ENCODE data around the gene ANKRD26. TPM values are rescaled to one million over a fixed set of nuclear protein-coding genes. Genes with fewer than 3 reads are reported as not detected.
"Not testable (repeated sequence)": the region's sequence is repeated elsewhere in the genome, so short reads cannot be mapped to it uniquely, and the experiment has no call there.

ANKRD26 gene
- total and polyA plus RNA-seq, 7 donors = 4.0 to 12.7 (median 8.1) TPM

DNA sequence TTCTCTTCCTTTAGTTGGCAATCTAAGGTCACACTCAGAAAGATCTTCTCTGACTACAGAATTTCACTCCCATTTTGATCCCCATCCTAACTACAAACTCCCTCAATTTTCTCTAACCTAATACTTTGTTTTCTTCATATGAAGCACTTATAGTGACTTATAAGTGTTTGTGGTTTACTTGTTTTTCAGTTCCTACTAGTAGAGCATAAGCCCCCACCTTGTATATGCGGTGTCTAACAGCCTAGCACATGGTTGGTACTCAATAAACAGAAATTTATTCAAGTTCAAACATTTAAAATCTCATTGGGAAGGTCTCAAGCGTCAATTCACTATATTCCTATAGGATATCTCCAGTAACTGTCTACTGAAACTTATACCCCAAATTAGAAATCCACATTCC is 35.2 kb downstream of the ANKRD26 start:
- Histone ChIP-seq H3K27me3 (ENCODE audit: insufficient read depth in 3 of 3, low read length in 2 of 3) (no peaks in the 10 kb centered on the region), H3K27ac (no peak overlapping the region), H3K4me3 (no peak overlapping the region), H3K9me3 (no peaks in the 10 kb centered on the region), H3K4me1 (no peaks in the 10 kb centered on the region), H3K36me3 (ENCODE audit: insufficient read depth in 1 of 2, low read depth in 1 of 2) (peaks cover 0 to 70% of the 10 kb centered on the region in 2 donors)
- 97 to 100% (median 98%) methylated on average over 2 of the region's 2 CpGs for WGBS, 3 donors
- ATAC-seq (no peak), DNase-seq (no peak)
- intact Hi-C loops (cut with DNase I) = no loop called here
- TF ChIP-seq CTCF (IDR thresholded peaks at IDR 0.05) = no peak

GRCh38 chr10:27052656-27053055 is 47.6 kb downstream of the ANKRD26 start:
- TF ChIP-seq CTCF (IDR thresholded peaks at IDR 0.05) = no peak
- Histone ChIP-seq H3K4me3 (no peak overlapping the region), H3K27me3 (ENCODE audit: insufficient read depth in 3 of 3, low read length in 2 of 3) (no peaks in the 10 kb centered on the region), H3K9me3 (no peaks in the 10 kb centered on the region), H3K4me1 (no peaks in the 10 kb centered on the region), H3K27ac (no peak overlapping the region), H3K36me3 (ENCODE audit: insufficient read depth in 1 of 2, low read depth in 1 of 2) (peaks cover 0 to 91% of the 10 kb centered on the region in 2 donors)
- DNase-seq = no peak
- no peak for ATAC-seq
- intact Hi-C loops (cut with DNase I) = no loop called here

DNA sequence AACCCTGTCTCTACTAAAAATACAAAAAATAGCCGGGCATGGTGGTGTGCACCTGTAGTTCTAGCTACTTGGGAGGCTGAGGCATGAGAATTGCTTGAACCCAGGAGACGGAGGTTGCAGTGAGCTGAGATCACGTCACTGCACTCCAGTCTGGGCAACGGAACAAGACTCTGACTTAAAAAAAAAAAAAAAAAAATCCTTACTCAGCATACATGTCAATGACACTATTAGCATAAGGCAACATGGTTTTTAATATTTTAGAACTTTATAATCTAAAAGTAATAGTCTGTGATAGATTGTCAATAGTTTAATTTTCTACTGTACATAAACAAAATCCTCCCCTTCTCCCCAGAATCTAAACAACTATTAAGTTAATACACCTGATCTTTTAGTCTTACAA is 55.0 kb downstream of the ANKRD26 start:
- WGBS, 3 donors = 87 to 91% (median 88%) methylated on average over 4 of the region's 4 CpGs
- ATAC-seq; H3K4me3 ChIP-seq; intact Hi-C loops (cut with DNase I); H3K9me3 ChIP-seq; H3K4me1 ChIP-seq; H3K27ac ChIP-seq; DNase-seq; H3K27me3 ChIP-seq (ENCODE audit: insufficient read depth in 3 of 3, low read length in 2 of 3): not testable (repeated sequence)
- H3K36me3 ChIP-seq (ENCODE audit: insufficient read depth in 1 of 2, low read depth in 1 of 2) = peaks cover 0 to 86% of the 10 kb centered on the region in 2 donors

DNA sequence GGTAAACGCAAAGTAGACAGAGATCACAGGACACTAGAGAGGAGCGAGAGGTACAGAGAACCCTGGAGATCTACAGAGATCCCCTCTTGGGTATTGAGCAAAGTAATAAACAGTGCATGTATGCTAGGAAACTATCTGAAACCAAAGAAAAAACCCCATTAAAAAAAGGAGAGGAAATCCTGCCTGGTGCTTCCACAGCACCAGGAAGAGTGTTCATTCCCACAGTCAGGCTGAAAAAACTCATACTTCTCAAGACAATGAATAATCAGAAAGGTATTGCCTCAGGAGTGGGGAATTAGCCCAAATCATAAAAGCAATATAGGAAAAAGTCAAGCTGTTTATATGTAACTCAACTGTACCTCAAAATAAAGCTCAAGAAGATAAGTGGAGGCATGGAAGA is 59.1 kb downstream of the ANKRD26 start:
- no peaks in the 10 kb centered on the region for H3K27me3 ChIP-seq (ENCODE audit: insufficient read depth in 3 of 3, low read length in 2 of 3)
- ATAC-seq (no peak), DNase-seq (no peak)
- H3K9me3 ChIP-seq = no peaks in the 10 kb centered on the region
- no peak overlapping the region for H3K4me3 ChIP-seq
- intact Hi-C loops (cut with DNase I) = no loop called here
- WGBS, 3 donors = 83 to 92% (median 86%) methylated on average over 2 of the region's 2 CpGs
- H3K4me1 ChIP-seq = no peaks in the 10 kb centered on the region
- TF ChIP-seq CTCF (IDR thresholded peaks at IDR 0.05) = no peak
- H3K27ac ChIP-seq = no peak overlapping the region
- peaks cover 0 to 85% of the 10 kb centered on the region in 2 donors for H3K36me3 ChIP-seq (ENCODE audit: insufficient read depth in 1 of 2, low read depth in 1 of 2)

DNA sequence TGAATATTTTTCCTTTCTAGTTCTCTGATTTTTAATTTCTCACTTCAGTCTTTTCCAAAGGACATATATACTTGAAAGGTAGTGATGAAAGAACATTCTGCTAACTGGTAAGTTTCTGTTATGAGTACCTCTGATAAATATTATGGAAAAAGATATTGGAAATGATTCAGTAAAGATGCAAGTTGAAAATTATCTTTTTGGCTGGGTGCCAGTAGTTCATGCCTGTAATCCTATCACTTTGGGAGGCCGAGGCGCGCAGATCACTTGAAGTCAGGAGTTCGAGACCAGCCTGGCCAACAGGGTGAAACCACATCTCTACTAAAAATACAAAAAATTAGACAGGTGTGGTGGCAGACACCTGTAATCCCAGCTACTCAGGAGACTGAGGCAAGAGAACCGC is 62.1 kb downstream of the ANKRD26 start:
- TF ChIP-seq CTCF (IDR thresholded peaks at IDR 0.05) = no peak
- no peaks in the 10 kb centered on the region for H3K9me3 ChIP-seq
- no peak overlapping the region for H3K4me3 ChIP-seq
- H3K36me3 ChIP-seq (ENCODE audit: insufficient read depth in 1 of 2, low read depth in 1 of 2) = peaks cover 0 to 86% of the 10 kb centered on the region in 2 donors
- WGBS, 3 donors = 94 to 95% (median 94%) methylated on average over 5 of the region's 5 CpGs
- intact Hi-C loops (cut with DNase I) = no loop called here
- DNase-seq (no peak), ATAC-seq (no peak)
- H3K27me3 ChIP-seq (ENCODE audit: insufficient read depth in 3 of 3, low read length in 2 of 3) = no peaks in the 10 kb centered on the region
- H3K27ac ChIP-seq = no peak overlapping the region
- H3K4me1 ChIP-seq = no peaks in the 10 kb centered on the region

All from psoas muscle (tissue), 8 donors.